Lung (tissue), 12 donors: Measurements from ENCODE around the gene CD300LD. TPM values are rescaled to one million over a fixed set of nuclear protein-coding genes. Genes with fewer than 3 reads are reported as not detected.
"Not testable (repeated sequence)": the region's sequence is repeated elsewhere in the genome, so short reads cannot be mapped to it uniquely, and the experiment has no call there.

Source experiments
- ATAC-seq: fragments of 200-7000 bp; cut with Tn5 transposase; one replicate; pipeline ENCODE4 v1.9.1; 2020; ENCODE audit warnings: moderate number of reproducible peaks; ENCODE audit not compliant: insufficient read depth, low FRiP score
- DNase-seq, 3 donors: peaks; one replicate each; pipeline ENCODE4 v3.0.0-alpha.2; 2013 to 2017
- H3K27ac ChIP-seq, 2 donors: one replicate each; pipeline ENCODE4 v1.5.1; 2013; ENCODE audit warnings: mild to moderate bottlenecking in 2 of 2, moderate library complexity in 2 of 2, control low read depth in 1 of 2, inconsistent platforms in 1 of 2, low read depth in 1 of 2, low read length in 1 of 2
- H3K27me3 ChIP-seq, 3 donors: one replicate each; pipeline ENCODE4 v1.5.1; 2013; ENCODE audit warnings: low read length in 2 of 3; ENCODE audit not compliant: control insufficient read depth in 3 of 3, insufficient read depth in 3 of 3
- H3K36me3 ChIP-seq, 4 donors: one replicate each; pipeline ENCODE4 v1.5.1; 2013; ENCODE audit warnings: low read length in 4 of 4, mild to moderate bottlenecking in 1 of 4, moderate library complexity in 1 of 4; ENCODE audit not compliant: control insufficient read depth in 4 of 4, insufficient read depth in 4 of 4
- H3K4me1 ChIP-seq, 5 donors: one replicate each; pipeline ENCODE4 v1.5.1; 2013; ENCODE audit warnings: low read length in 5 of 5, mild to moderate bottlenecking in 2 of 5, moderate library complexity in 1 of 5; ENCODE audit not compliant: control insufficient read depth in 5 of 5, insufficient read depth in 5 of 5
- H3K4me3 ChIP-seq: one replicate; pipeline ENCODE4 v1.5.1; 2013; ENCODE audit warnings: mild to moderate bottlenecking, control low read depth, moderate library complexity
- H3K9ac ChIP-seq, 2 donors: one replicate each; pipeline ENCODE4 v1.5.1; 2013; ENCODE audit warnings: low read length in 2 of 2, control low read depth in 1 of 2; ENCODE audit not compliant: insufficient read depth in 1 of 2
- H3K9me3 ChIP-seq, 4 donors: one replicate each; pipeline ENCODE4 v1.5.1; 2013; ENCODE audit warnings: low read length in 3 of 4, mild to moderate bottlenecking in 1 of 4, moderate library complexity in 1 of 4; ENCODE audit not compliant: control insufficient read depth in 4 of 4, insufficient read depth in 3 of 4
- CTCF ChIP-seq: IDR thresholded peaks from 2 replicates; pipeline ENCODE4 v1.5.1; 2012; ENCODE audit warnings: mild to moderate bottlenecking; ENCODE audit errors: control extremely low read depth, extremely low read depth
- WGBS, 2 donors: extraction: QIAGEN DNeasy Blood & Tissue Kit; methylation state at CpG; one replicate each; pipeline ENCODE4 v1.1.7; 2013; 5-methylcytosine and 5-hydroxymethylcytosine counted together
- polyA plus RNA-seq, 2 donors: library from polyadenylated mRNA; stranded (reverse); fragments of 200-250 nt; gene quantifications; one replicate each; pipeline ENCODE4 v1.2.1, GENCODE V29; 2013
- total RNA-seq, 2 donors: library from RNA; depleted of rRNA in 1 of 2; stranded (reverse); fragments of >200 nt in 1 of 2; gene quantifications; one replicate each; pipeline ENCODE4 v1.2.1, GENCODE V29; 2014 to 2021
- donor health status: control.
- donor health status: control.
- donor health status: Bipolar disorder and iron deficiency.
- donor health status: healthy.
- donor health status: DM: yes; HTN: yes; CAD: no.

CD300LD gene
- total and polyA plus RNA-seq, 4 donors = 0.25 to 0.52 TPM; not detected in 2

GRCh38 chr17:74578979-74579378 is 13.1 kb downstream of the CD300LD start:
- WGBS, 2 donors = 86 to 88% methylated on average over 9 of the region's 9 CpGs
- no peak for ATAC-seq

GRCh38 chr17:74574489-74575142 is 17.5 kb downstream of the CD300LD start:
- Histone ChIP-seq H3K27me3 (peaks cover 0 to 6% (median 0%) of the 10 kb centered on the region in 3 donors), H3K36me3 (no peaks in the 10 kb centered on the region), H3K27ac (no peak overlapping the region), H3K4me1 (no peaks in the 10 kb centered on the region), H3K9me3 (peaks cover 0 to 3% (median 0%) of the 10 kb centered on the region in 4 donors), H3K9ac (no peak overlapping the region), H3K4me3 (no peak overlapping the region)
- TF ChIP-seq CTCF = no peak
- ATAC-seq (no peak), DNase-seq (no peak)
- 73 to 80% methylated on average over 5 of the region's 5 CpGs for WGBS, 2 donors

More at GRCh38 chr17:74578979-74579378, 13.1 kb downstream of the CD300LD start:
- no peak for DNase-seq
- no peak overlapping the region for H3K27ac ChIP-seq
- no peak for TF ChIP-seq CTCF
- H3K4me3 ChIP-seq = no peak overlapping the region
- no peak overlapping the region for H3K9ac ChIP-seq
- no peaks in the 10 kb centered on the region for H3K36me3 ChIP-seq
- H3K4me1 ChIP-seq = no peaks in the 10 kb centered on the region
- H3K27me3 ChIP-seq = peaks cover 0 to 3% (median 0%) of the 10 kb centered on the region in 3 donors
- H3K9me3 ChIP-seq = peaks cover 0 to 10% (median 0%) of the 10 kb centered on the region in 4 donors

GRCh38 chr17:74573635-74574034 is 18.4 kb downstream of the CD300LD start:
- not testable (repeated sequence) for H3K27ac ChIP-seq, H3K9me3 ChIP-seq, H3K9ac ChIP-seq, DNase-seq, H3K27me3 ChIP-seq, ATAC-seq, H3K4me1 ChIP-seq, H3K4me3 ChIP-seq, H3K36me3 ChIP-seq

- no peak for TF ChIP-seq CTCF
- Histone ChIP-seq H3K9me3 (peaks cover 0 to 3% (median 0%) of the 10 kb centered on the region in 4 donors), H3K27ac (no peak overlapping the region), H3K4me1 (peaks cover 0 to 10% (median 0%) of the 10 kb centered on the region in 5 donors), H3K4me3 (no peak overlapping the region), H3K36me3 (no peaks in the 10 kb centered on the region), H3K9ac (no peak overlapping the region), H3K27me3 (peaks cover 0 to 6% (median 0%) of the 10 kb centered on the region in 3 donors)
- 83 to 90% methylated on average over 3 of the region's 3 CpGs for WGBS, 2 donors
- no peak for DNase-seq
- no peak for ATAC-seq
Observed at GRCh38 chr17:74573169-74573568, 18.9 kb downstream of the CD300LD start.
